Esophagus squamous epithelium (tissue), 5 donors: ENCODE data around the gene GPRC5B. TPM values are rescaled to one million over a fixed set of nuclear protein-coding genes. Genes with fewer than 3 reads are reported as not detected.

ENCODE experiments used
- DNase-seq: peaks from one replicate; lab custom pipeline; 2025; lab: John Stamatoyannopoulos, UW
- H3K27ac ChIP-seq, 4 donors: fragments of 200-600 bp; sonication (generic); one replicate each; pipeline ENCODE4 v1.5.1; 2016 to 2019; ENCODE audit warnings: mild to moderate bottlenecking in 1 of 4
- H3K27me3 ChIP-seq, 4 donors: fragments of 200-600 bp; sonication (generic); 1 replicate in 3 of 4; 2 replicates in 1 of 4; pipeline versions ENCODE4 v1.5.1 to v1.6.0; 2017 to 2021; ENCODE audit warnings: antibody characterized with exemption in 1 of 4
- H3K36me3 ChIP-seq, 3 donors: fragments of 200-600 bp; sonication (generic); one replicate each; pipeline ENCODE4 v1.5.1; 2016 to 2019
- H3K4me1 ChIP-seq, 3 donors: fragments of 200-600 bp; sonication (generic); one replicate each; pipeline ENCODE4 v1.5.1; 2017 to 2019
- H3K4me3 ChIP-seq, 4 donors: fragments of 200-600 bp; sonication (generic); 1 replicate in 3 of 4; 2 replicates in 1 of 4; pipeline ENCODE4 v1.5.1; 2016 to 2019; ENCODE audit warnings: mild to moderate bottlenecking in 2 of 4, moderate library complexity in 1 of 4
- H3K9me3 ChIP-seq, 3 donors: fragments of 200-600 bp; sonication (generic); one replicate each; pipeline ENCODE4 v1.5.1; 2016 to 2019
- CTCF ChIP-seq, 6 experiments: fragments of 450-650 bp in 4 of 6; fragments of 200-600 bp in 2 of 6; sonication (generic) in 2 of 6; IDR thresholded peaks; one replicate each; pipeline ENCODE4 v1.5.1; 2016 to 2019; ENCODE audit warnings: antibody characterized with exemption in 6 of 6, mild to moderate bottlenecking in 4 of 6, moderate library complexity in 4 of 6
- POLR2A ChIP-seq, 4 donors: fragments of 450-650 bp; IDR thresholded peaks; one replicate each; pipeline ENCODE4 v1.6.1; 2017; ENCODE audit warnings: antibody characterized with exemption in 4 of 4, mild to moderate bottlenecking in 4 of 4, moderate library complexity in 3 of 4
- WGBS, 2 donors: methylation state at CpG; one replicate each; pipeline ENCODE4 v1.1.5; 2018; 5-methylcytosine and 5-hydroxymethylcytosine counted together
- intact Hi-C: fragments of 100-400 bp; cut with DNase I; formaldehyde crosslinking; loops from one replicate; pipeline ENCODE4 v1.15.0; 2022
- total RNA-seq, 4 donors: library from RNA; depleted of rRNA; stranded (reverse); fragments of >200 nt; gene quantifications; one replicate each; pipeline ENCODE4 v1.1.0, GENCODE V29; 2016
- donor health status: DM: yes; HTN: yes; CAD: no.

GPRC5B gene
- total RNA-seq, 4 donors from 2014 or later: 1.9 to 26.1 (median 8.4) TPM

GRCh38 chr16:19913340-19913645 lies 28.6 kb upstream of the GPRC5B start:
- Histone ChIP-seq H3K27me3 (peaks cover 0 to 20% (median 0%) of the 10 kb centered on the region in 4 donors), H3K9me3 (no peaks in the 10 kb centered on the region), H3K27ac (no peak overlapping the region), H3K36me3 (no peaks in the 10 kb centered on the region), H3K4me3 (no peak overlapping the region), H3K4me1 (no peaks in the 10 kb centered on the region)
- intact Hi-C loops: loop anchor here (5.0 kb wide), 1 partner anchor 474 kb away; no protein-coding TSS in a partner anchor
- TF ChIP-seq POLR2A (IDR thresholded peaks at IDR 0.05) (no peak), CTCF (IDR thresholded peaks at IDR 0.05) (no peak)
- DNase-seq: no peak
- 25 to 52% methylated on average over 2 of the region's 2 CpGs for WGBS, 2 donors

DNA sequence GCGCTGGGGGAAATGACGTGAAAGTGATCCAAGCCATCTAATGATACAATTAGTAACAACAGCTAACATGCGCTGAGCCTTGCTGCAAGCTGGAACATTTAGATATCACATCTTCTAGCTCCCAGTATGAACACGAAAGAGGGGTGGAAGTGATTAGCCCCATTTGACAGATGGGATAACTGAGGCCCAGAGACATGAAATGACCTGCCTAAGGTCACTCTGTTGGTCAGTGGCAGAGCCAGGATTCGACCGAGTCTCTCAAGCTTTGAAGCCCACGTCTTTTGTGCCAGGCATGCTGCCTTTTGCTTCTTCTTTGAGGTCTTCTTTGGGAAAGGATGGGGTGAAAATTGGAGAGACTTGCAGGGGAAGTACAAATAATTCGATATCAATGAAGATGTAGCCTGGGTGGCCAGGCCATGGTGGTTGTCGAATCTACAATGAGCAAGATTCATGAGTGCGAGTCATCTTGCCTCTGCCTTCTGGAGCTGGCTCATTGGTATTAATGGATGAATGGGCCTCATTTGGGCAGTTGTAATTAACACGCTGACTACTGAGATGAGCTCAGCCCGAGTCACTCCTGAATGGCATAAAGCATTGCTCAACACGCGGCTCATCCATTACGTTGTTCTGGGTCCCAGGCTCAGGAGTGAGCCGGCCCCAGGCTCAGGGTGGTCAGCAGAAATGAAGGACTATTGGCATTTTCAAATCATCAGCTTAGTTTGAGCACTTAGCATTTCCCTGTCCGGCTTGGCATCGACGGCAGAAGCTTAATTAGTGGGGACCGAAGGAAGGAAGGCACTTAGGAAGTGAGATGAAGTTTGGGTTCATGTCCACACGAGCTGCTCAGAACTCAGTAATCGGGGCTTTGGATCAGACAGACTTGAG lies 28.0 kb upstream of the GPRC5B start:
- Histone ChIP-seq H3K27me3 (peaks cover 0 to 26% (median 0%) of the 10 kb centered on the region in 4 donors), H3K27ac (no peak overlapping the region), H3K4me1 (peaks cover 0 to 2% (median under 1%) of the 10 kb centered on the region in 3 donors), H3K4me3 (no peak overlapping the region), H3K36me3 (no peaks in the 10 kb centered on the region), H3K9me3 (no peaks in the 10 kb centered on the region)
- intact Hi-C loops: loop anchor here (5.0 kb wide), 1 partner anchor 475 kb away; no protein-coding TSS in a partner anchor
- TF ChIP-seq CTCF (IDR thresholded peaks at IDR 0.05) (no peak), POLR2A (IDR thresholded peaks at IDR 0.05) (no peak)
- DNase-seq: no peak
- 76 to 77% methylated on average over 16 of the region's 22 CpGs for WGBS, 2 donors

DNA sequence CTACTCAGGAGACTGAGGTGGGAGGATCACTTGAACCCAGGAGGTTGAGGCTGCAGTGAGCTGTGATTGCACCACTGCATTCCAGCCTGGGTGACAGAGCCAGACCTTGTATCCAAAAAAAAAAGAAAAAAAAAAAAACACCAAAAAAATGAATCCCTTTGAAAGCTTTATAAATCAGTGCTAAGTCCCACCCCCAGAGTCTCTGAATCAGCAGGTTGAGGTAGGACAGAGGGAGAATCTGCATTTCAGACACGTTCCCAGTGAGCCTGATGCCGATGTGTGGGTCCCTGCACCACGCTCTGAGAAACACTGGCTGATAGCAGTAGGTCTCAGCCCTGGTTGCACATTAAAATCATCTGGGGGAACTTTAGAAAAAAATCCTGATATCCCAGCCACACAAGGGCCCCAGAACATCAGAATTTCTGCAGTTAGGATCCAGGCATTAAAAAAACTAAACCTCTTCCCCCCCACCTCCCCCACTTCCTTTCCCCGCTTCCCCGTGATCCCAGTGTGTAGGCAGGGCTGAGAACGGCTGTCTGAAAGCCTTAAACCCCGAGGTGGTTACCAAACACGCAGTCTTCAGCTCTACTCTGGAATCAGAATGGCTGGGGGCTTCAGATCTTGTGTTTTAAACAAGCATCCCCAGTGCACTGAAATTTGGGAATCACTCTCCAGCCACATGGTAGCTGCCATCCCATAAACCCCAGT lies 27.3 kb upstream of the GPRC5B start:
- Histone ChIP-seq H3K27ac (no peak overlapping the region), H3K27me3 (peaks cover 0 to 32% (median 0%) of the 10 kb centered on the region in 4 donors), H3K4me3 (no peak overlapping the region), H3K9me3 (no peaks in the 10 kb centered on the region), H3K36me3 (no peaks in the 10 kb centered on the region), H3K4me1 (peaks cover 0 to 7% (median 3%) of the 10 kb centered on the region in 3 donors)
- no peak for TF ChIP-seq CTCF (IDR thresholded peaks at IDR 0.05)
- TF ChIP-seq POLR2A (IDR thresholded peaks at IDR 0.05): no peak
- DNase-seq: no peak
- intact Hi-C loops: loop anchor here (5.0 kb wide), 1 partner anchor 475 kb away; no protein-coding TSS in a partner anchor
- WGBS, 2 donors: 27 to 67% methylated on average over 5 to 8 of the region's 8 CpGs

DNA sequence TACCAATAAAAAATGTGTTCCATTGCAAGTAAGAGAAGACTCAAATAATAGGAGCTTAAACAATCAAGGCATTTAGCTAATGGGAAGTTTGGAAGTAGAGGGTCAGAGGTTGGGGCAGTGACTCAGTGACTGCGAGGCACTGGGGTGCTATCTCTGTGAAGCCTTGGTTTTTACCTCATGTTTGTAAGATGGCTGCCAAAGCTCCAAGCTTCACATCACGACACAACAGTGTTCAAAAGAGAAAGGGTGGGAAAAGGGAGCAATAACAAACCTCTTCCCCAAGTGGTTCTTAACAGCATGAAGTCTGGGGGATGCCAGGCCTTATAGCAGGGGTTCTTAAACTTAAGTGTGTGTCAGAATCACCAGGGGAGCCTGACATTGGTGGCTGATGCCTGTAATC lies 26.6 kb upstream of the GPRC5B start:
- intact Hi-C loops: loop anchor here (5.0 kb wide), 1 partner anchor 476 kb away; no protein-coding TSS in a partner anchor
- WGBS, 2 donors: 73 to 84% methylated on average over 2 of the region's 2 CpGs
- H3K4me1 ChIP-seq: peaks cover 0 to 7% (median 3%) of the 10 kb centered on the region in 3 donors
- no peak overlapping the region for H3K27ac ChIP-seq
- no peaks in the 10 kb centered on the region for H3K36me3 ChIP-seq
- no peak for DNase-seq
- H3K4me3 ChIP-seq: no peak overlapping the region
- H3K27me3 ChIP-seq: peaks cover 0 to 29% (median 0%) of the 10 kb centered on the region in 4 donors
- no peaks in the 10 kb centered on the region for H3K9me3 ChIP-seq
- TF ChIP-seq CTCF (IDR thresholded peaks at IDR 0.05) (no peak), POLR2A (IDR thresholded peaks at IDR 0.05) (no peak)
